Type B pancreatic cell (in vitro differentiated cells): ENCODE results near the gene MARK3. TPM values are rescaled to one million over a fixed set of nuclear protein-coding genes. Genes with fewer than 3 reads are reported as not detected.

Experiments
- DNase-seq: peaks from one replicate; pipeline ENCODE4 v3.0.0; 2021; ENCODE audit warnings: mixed read lengths; ENCODE audit not compliant: unreplicated experiment; ENCODE audit errors: extremely low spot score
- H3K27ac Mint-ChIP-seq: 2 replicates; pipeline ENCODE4 v1.8.0; 2021; ENCODE audit warnings: mild to moderate bottlenecking, mixed read lengths
- H3K27me3 Mint-ChIP-seq: 2 replicates; pipeline ENCODE4 v1.8.0; 2021; ENCODE audit warnings: mixed read lengths
- H3K36me3 Mint-ChIP-seq: 2 replicates; pipeline ENCODE4 v1.8.0; 2021; ENCODE audit warnings: mixed read lengths
- H3K4me1 Mint-ChIP-seq: one replicate; pipeline ENCODE4 v1.8.0; 2021; ENCODE audit warnings: mixed read lengths; ENCODE audit not compliant: unreplicated experiment
- H3K4me3 Mint-ChIP-seq: 2 replicates; pipeline ENCODE4 v1.8.0; 2021; ENCODE audit warnings: mild to moderate bottlenecking, mixed read lengths
- H3K9me3 Mint-ChIP-seq: 2 replicates; pipeline ENCODE4 v1.8.0; 2021; ENCODE audit warnings: mixed read lengths
- total RNA-seq: library from RNA; stranded (reverse); gene quantifications from 2 replicates; pipeline ENCODE4 v1.2.1, GENCODE V29; 2021; ENCODE audit warnings: low replicate concordance
- TF ChIP-seq, protein P1 (sequence below): fragments of 200-600 bp; sonication (generic); conservative IDR thresholded peaks from 2 replicates; pipeline ENCODE4 v1.5.0; 2021; ENCODE audit warnings: antibody characterized with exemption, mild to moderate bottlenecking

Gene MARK3
- total RNA-seq, 1 donor from 2014 or later, result 91.4 TPM

- no peaks in the 10 kb centered on the region for H3K36me3 Mint-ChIP-seq
- no peaks in the 10 kb centered on the region for H3K9me3 Mint-ChIP-seq
- TF ChIP-seq, protein P1, sequence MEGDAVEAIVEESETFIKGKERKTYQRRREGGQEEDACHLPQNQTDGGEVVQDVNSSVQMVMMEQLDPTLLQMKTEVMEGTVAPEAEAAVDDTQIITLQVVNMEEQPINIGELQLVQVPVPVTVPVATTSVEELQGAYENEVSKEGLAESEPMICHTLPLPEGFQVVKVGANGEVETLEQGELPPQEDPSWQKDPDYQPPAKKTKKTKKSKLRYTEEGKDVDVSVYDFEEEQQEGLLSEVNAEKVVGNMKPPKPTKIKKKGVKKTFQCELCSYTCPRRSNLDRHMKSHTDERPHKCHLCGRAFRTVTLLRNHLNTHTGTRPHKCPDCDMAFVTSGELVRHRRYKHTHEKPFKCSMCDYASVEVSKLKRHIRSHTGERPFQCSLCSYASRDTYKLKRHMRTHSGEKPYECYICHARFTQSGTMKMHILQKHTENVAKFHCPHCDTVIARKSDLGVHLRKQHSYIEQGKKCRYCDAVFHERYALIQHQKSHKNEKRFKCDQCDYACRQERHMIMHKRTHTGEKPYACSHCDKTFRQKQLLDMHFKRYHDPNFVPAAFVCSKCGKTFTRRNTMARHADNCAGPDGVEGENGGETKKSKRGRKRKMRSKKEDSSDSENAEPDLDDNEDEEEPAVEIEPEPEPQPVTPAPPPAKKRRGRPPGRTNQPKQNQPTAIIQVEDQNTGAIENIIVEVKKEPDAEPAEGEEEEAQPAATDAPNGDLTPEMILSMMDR, result peak; percentile 50
- DNase-seq, result no peak
- H3K4me1 Mint-ChIP-seq, result peaks cover 6% of the 10 kb centered on the region
- no peak overlapping the region for H3K27ac Mint-ChIP-seq
- H3K4me3 Mint-ChIP-seq, result no peak overlapping the region
- no peaks in the 10 kb centered on the region for H3K27me3 Mint-ChIP-seq
Observed at GRCh38 chr14:103541709-103542604, 156.7 kb downstream of the MARK3 start.

DNA sequence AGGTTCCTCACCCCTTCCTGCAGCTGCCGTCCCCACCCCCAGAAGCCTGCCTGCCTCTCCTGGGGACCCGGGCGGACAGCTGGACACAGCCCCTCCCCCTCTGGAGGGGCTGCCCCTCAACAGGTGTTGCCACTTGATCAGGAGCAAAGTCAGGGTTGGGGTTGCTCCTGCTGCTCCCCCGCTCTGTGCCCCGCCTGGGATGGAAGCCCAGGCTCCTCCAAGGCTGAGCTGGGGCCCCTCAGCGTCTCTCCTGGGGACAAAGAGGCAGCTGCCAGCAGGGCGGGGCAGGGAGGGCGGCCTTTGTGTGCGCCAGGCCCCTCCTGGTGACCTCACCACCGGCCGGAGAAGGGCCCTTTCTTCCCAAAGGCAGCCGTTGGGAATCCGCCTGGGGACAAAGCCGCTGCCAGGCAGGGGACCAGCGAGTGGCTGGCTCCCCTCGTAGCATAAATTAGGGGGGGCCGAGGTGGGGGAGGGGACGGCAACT is 157.4 kb downstream of the MARK3 start:
- H3K4me1 Mint-ChIP-seq, result peaks cover 6% of the 10 kb centered on the region
- no peak overlapping the region for H3K4me3 Mint-ChIP-seq
- no peak overlapping the region for H3K27ac Mint-ChIP-seq
- H3K36me3 Mint-ChIP-seq, result no peaks in the 10 kb centered on the region
- no peaks in the 10 kb centered on the region for H3K27me3 Mint-ChIP-seq
- no peak for DNase-seq
- H3K9me3 Mint-ChIP-seq, result no peaks in the 10 kb centered on the region
- TF ChIP-seq, protein P1, result peak; percentile 16

GRCh38 chr14:103543140-103543539 is 157.9 kb downstream of the MARK3 start:
- Mint-ChIP-seq H3K27me3 (no peaks in the 10 kb centered on the region), H3K36me3 (no peaks in the 10 kb centered on the region), H3K9me3 (no peaks in the 10 kb centered on the region), H3K27ac (no peak overlapping the region), H3K4me3 (no peak overlapping the region), H3K4me1 (peaks cover 6% of the 10 kb centered on the region)
- TF ChIP-seq, protein P1, result no peak
- DNase-seq, result no peak

DNA sequence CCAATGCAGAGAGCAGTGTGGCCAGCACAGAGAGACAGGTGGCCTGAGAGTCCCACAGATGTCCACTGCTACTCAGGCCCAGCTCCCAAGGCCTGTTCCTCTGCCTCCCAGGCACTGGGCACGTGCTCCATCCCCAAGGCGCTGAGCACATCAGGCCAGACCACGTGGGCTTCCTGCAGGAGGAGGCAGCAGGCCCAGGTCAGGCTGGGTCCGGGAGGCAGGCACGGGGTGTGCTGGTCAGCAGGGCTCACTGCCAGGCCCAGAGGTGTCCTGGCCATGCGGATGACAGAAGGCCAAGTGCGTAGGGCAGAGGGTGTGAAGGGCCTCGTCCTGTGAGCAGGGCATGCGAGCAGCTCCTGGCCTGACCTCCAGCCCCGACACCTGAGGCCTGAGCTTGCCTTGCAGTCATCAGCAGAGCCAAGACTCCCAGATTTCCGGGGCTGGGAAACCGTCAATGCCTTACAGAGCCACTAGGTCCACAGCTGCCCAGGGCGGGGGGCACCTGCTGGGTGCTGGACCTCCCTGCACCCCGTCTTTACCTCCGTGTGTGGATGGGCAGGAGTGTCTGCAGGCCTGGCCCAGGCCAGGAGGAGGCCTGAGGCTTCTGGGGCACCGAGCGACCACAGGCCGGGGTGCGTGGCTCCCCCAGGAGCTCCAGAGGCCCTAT is 158.6 kb downstream of the MARK3 start:
- H3K9me3 Mint-ChIP-seq, result no peaks in the 10 kb centered on the region
- H3K36me3 Mint-ChIP-seq, result no peaks in the 10 kb centered on the region
- H3K4me3 Mint-ChIP-seq, result no peak overlapping the region
- no peak for DNase-seq
- TF ChIP-seq, protein P1, result no peak
- H3K27me3 Mint-ChIP-seq, result no peaks in the 10 kb centered on the region
- peaks cover 6% of the 10 kb centered on the region for H3K4me1 Mint-ChIP-seq
- no peak overlapping the region for H3K27ac Mint-ChIP-seq

DNA sequence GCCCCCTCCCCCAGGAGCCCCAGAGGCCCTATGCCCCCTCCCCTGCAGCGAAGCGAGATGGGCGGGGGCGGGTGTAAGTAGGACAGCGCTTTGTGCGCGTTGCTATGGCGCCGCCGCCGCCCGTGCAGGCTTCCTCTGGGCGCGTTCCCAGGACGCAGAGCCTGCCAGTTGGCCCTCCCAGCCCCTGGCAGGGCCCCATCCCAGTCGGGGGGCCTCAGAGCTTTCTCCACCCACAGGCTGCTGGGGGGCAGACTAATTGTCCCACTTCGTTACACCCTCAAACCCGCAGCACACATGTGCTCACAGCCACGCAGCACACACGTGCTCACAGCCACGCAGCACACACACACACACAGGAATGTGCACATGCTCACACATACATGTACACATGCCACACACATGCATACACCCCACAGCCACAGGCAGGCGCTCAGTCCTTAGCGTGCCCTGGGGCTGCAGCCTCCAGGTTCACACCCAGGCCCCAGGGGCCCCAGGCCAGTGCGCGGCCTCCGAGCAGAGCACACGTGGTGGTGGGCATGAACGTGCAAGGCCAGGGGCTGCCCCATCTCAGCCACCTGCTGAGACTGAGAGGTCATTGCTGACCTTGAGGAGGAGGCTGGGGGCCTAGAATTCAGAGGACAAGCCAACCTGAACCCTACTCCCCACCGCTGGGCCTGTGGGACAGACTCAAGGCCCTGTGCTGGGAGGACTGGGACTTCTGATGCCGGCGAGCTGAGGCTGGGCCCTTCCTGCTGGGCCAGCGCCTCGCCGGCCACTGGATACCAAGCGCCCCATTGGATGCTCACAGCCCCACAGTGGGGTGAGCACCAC is 159.4 kb downstream of the MARK3 start:
- Mint-ChIP-seq H3K4me3 (no peak overlapping the region), H3K9me3 (no peaks in the 10 kb centered on the region), H3K4me1 (peaks cover 6% of the 10 kb centered on the region), H3K27me3 (no peaks in the 10 kb centered on the region), H3K36me3 (no peaks in the 10 kb centered on the region), H3K27ac (no peak overlapping the region)
- DNase-seq, result no peak
- TF ChIP-seq, protein P1, result no peak
